HG03108 (cell line): ENCODE measurements around the gene RNASE4.
"Not testable (repeated sequence)": the region's sequence is repeated elsewhere in the genome, so short reads cannot be mapped to it uniquely, and the experiment has no call there.

Source experiments
- ATAC-seq: cut with Tn5 transposase; IDR thresholded peaks from one replicate; pipeline ENCODE4 v1.9.1; 2021; ENCODE audit warnings: moderate library complexity; ENCODE audit not compliant: unreplicated experiment

The RNASE4 gene

GRCh38 chr14:20697273-20698017, 13.1 kb downstream of the RNASE4 start:
- no peak for ATAC-seq

GRCh38 chr14:20698018-20698329, 13.6 kb downstream of the RNASE4 start:
- no peak for ATAC-seq

- no peak for ATAC-seq
Observed at GRCh38 chr14:20698934-20699333, 14.6 kb downstream of the RNASE4 start.

- ATAC-seq = no peak
Observed at GRCh38 chr14:20699931-20700330, 15.6 kb downstream of the RNASE4 start.

GRCh38 chr14:20700965-20701364, 16.6 kb downstream of the RNASE4 start:
- not testable (repeated sequence) for ATAC-seq

GRCh38 chr14:20706657-20707355, 22.4 kb downstream of the RNASE4 start:
- ATAC-seq = no peak

GRCh38 chr14:20707622-20708021, 23.3 kb downstream of the RNASE4 start:
- ATAC-seq = no peak

GRCh38 chr14:20711261-20711660, 26.9 kb downstream of the RNASE4 start:
- no peak for ATAC-seq

GRCh38 chr14:20711685-20712084, 27.3 kb downstream of the RNASE4 start:
- ATAC-seq = no peak

GRCh38 chr14:20712904-20713303, 28.5 kb downstream of the RNASE4 start:
- no peak for ATAC-seq

- no peak for ATAC-seq
Observed at GRCh38 chr14:20714593-20715250, 30.4 kb downstream of the RNASE4 start.

GRCh38 chr14:20719777-20720176, 35.4 kb downstream of the RNASE4 start:
- no peak for ATAC-seq

GRCh38 chr14:20720741-20721140, 36.4 kb downstream of the RNASE4 start:
- ATAC-seq = no peak

GRCh38 chr14:20722016-20722415, 37.7 kb downstream of the RNASE4 start:
- ATAC-seq = no peak

GRCh38 chr14:20723488-20723887, 39.1 kb downstream of the RNASE4 start:
- no peak for ATAC-seq

GRCh38 chr14:20726121-20726520, 41.8 kb downstream of the RNASE4 start:
- not testable (repeated sequence) for ATAC-seq

- no peak for ATAC-seq
Observed at GRCh38 chr14:20726531-20726930, 42.2 kb downstream of the RNASE4 start.

- no peak for ATAC-seq
Observed at GRCh38 chr14:20730891-20731290, 46.5 kb downstream of the RNASE4 start.

- ATAC-seq = no peak
Observed at GRCh38 chr14:20732477-20732876, 48.1 kb downstream of the RNASE4 start.

GRCh38 chr14:20732979-20733635, 48.7 kb downstream of the RNASE4 start:
- ATAC-seq = no peak

- ATAC-seq = no peak
Observed at GRCh38 chr14:20733684-20734429, 49.5 kb downstream of the RNASE4 start.
